ENCODE measurements around the gene OR13F1.

The OR13F1 gene

DNA sequence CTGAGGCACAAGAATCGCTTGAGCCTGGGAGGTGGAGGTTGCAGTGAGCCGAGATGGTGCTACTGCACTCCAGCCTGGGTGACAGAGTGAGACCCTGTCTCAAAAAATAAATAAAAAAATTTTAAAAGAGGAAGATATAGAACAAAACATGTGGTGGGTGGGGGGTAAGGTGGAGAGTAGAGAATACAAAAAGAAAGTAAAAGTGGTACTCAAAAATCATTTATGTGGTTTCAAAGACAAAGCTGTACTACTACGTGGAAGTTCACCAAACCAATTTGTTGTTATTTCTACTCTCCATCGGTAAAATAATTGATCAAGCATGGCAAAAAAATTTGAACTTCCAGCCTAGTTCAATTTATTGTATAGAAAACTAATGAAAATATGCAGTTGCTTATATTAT, 40.6 kb downstream of the OR13F1 start:
- H3K9me2 ChIP-seq (replicated peaks; ENCODE audit: control insufficient read depth, low read length) = no peaks in the 10 kb centered on the region

GRCh38 chr9:104553261-104553660, 49.2 kb downstream of the OR13F1 start:
- H3K4me3 ChIP-seq (ENCODE audit: low read length) = no peak overlapping the region
- H3K27me3 ChIP-seq (ENCODE audit: control insufficient read depth, low read length) = no peaks in the 10 kb centered on the region
- no peak overlapping the region for H3K4me2 ChIP-seq (ENCODE audit: low read length)
- no peak overlapping the region for H3K27ac ChIP-seq (ENCODE audit: low read depth, low read length)
- no peaks in the 10 kb centered on the region for H3F3A ChIP-seq (ENCODE audit: control insufficient read depth, insufficient read depth)
- no peak for TF ChIP-seq EZH2phosphoT487 (IDR thresholded peaks at IDR 0.05; ENCODE audit: borderline replicate concordance, low read length)
- TF ChIP-seq, protein P1, sequence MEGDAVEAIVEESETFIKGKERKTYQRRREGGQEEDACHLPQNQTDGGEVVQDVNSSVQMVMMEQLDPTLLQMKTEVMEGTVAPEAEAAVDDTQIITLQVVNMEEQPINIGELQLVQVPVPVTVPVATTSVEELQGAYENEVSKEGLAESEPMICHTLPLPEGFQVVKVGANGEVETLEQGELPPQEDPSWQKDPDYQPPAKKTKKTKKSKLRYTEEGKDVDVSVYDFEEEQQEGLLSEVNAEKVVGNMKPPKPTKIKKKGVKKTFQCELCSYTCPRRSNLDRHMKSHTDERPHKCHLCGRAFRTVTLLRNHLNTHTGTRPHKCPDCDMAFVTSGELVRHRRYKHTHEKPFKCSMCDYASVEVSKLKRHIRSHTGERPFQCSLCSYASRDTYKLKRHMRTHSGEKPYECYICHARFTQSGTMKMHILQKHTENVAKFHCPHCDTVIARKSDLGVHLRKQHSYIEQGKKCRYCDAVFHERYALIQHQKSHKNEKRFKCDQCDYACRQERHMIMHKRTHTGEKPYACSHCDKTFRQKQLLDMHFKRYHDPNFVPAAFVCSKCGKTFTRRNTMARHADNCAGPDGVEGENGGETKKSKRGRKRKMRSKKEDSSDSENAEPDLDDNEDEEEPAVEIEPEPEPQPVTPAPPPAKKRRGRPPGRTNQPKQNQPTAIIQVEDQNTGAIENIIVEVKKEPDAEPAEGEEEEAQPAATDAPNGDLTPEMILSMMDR (IDR thresholded peaks at IDR 0.05; ENCODE audit: low read depth, low read length, poor library complexity, severe bottlenecking) = no peak
- H3K4me1 ChIP-seq (ENCODE audit: control insufficient read depth, low read length) = no peaks in the 10 kb centered on the region
- H4K20me1 ChIP-seq (ENCODE audit: control insufficient read depth, insufficient read depth, low read depth, low read length) = no peaks in the 10 kb centered on the region
- no peaks in the 10 kb centered on the region for H3K9me2 ChIP-seq (replicated peaks; ENCODE audit: control insufficient read depth, low read length)
- H3K36me3 ChIP-seq (ENCODE audit: control insufficient read depth, low read length) = no peaks in the 10 kb centered on the region
- no peaks in the 10 kb centered on the region for H3K79me2 ChIP-seq (ENCODE audit: control insufficient read depth, low read length)
- H3K9me3 ChIP-seq (ENCODE audit: control insufficient read depth, insufficient read depth, low read length) = no peaks in the 10 kb centered on the region

More for the DNA sequence above, 40.6 kb downstream of the OR13F1 start:
- Histone ChIP-seq H3K4me1 (ENCODE audit: control insufficient read depth, low read length) (no peaks in the 10 kb centered on the region), H3F3A (ENCODE audit: control insufficient read depth, insufficient read depth) (no peaks in the 10 kb centered on the region), H3K27me3 (ENCODE audit: control insufficient read depth, low read length) (no peaks in the 10 kb centered on the region), H3K27ac (ENCODE audit: low read depth, low read length) (no peak overlapping the region), H4K20me1 (ENCODE audit: control insufficient read depth, insufficient read depth, low read depth, low read length) (no peaks in the 10 kb centered on the region), H3K4me2 (ENCODE audit: low read length) (no peak overlapping the region), H3K4me3 (ENCODE audit: low read length) (no peak overlapping the region), H3K36me3 (ENCODE audit: control insufficient read depth, low read length) (no peaks in the 10 kb centered on the region), H3K79me2 (ENCODE audit: control insufficient read depth, low read length) (no peaks in the 10 kb centered on the region), H3K9me3 (ENCODE audit: control insufficient read depth, insufficient read depth, low read length) (no peaks in the 10 kb centered on the region)
- no peak for TF ChIP-seq EZH2phosphoT487 (IDR thresholded peaks at IDR 0.05; ENCODE audit: borderline replicate concordance, low read length)
- TF ChIP-seq, protein P1 (IDR thresholded peaks at IDR 0.05; ENCODE audit: low read depth, low read length, poor library complexity, severe bottlenecking) = no peak

Data from DOHH2 (cell line).